ENCODE results near the gene KRTAP12-3.
"Not testable (repeated sequence)": the region's sequence is repeated elsewhere in the genome, so short reads cannot be mapped to it uniquely, and the experiment has no call there.

Gene KRTAP12-3

GRCh38 chr21:44653656-44654575 lies 3.8 kb upstream of the KRTAP12-3 start:
- DNase-seq = peak; percentile 93

DNA sequence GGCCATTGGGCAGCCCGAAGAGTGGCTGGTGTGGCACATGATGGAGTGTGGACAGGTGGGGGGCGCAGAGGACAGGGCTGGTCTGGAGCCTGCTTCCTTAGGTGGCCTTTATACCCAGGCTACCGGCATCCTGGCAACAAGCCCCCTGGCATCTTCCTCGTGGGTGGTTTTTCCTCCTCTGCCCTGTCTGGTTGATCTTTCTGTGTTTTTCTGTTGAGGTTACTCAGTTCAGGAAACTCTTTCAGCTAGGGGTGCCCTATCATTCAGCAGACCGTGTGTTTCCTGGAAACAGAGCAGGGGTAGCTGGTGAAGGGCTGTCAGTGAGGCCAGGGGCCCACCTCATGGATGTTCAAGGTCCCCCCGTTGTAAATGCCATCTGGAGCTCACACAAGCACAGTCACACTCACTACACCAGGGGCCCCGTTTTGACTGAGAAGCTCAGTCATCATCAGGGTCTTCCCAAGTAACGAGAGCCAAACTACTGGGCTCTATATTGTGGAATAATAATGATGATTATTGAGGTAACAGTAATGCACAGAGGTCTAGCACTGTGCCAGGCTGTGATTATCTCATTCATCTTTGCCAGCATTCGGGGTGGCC lies 3.1 kb upstream of the KRTAP12-3 start, which contains the start of gene KRTAP12-4:
Gene KRTAP12-4, minus strand, starts transcription at position 84 of the 600 bp plus-strand sequence. Its CDS starts 45 bp downstream, at position 39.
- DNase-seq = no peak

DNA sequence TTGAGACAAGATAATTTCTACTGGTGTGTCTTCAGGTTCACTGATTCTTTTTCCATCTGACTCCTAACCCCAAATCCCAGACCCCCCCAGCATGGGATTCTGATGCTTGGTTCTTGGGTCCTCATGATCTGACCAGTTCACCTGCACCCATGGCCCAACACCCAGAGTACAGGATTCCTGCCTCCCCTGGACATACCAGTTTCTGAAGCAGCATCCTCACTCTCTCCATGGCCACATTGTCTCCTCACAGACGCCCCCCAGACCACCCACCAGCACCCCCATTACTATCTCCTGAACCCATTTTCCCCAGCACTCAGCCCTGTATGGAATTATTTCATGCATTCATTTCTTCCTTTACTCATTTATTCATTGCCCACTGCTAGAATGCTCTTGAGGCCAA lies 864 bp upstream of the KRTAP12-3 start:
- no peak for DNase-seq

- no peak for DNase-seq
These were observed 794 bp downstream of the KRTAP12-3 start for GRCh38 chr21:44658541-44658910.

DNA sequence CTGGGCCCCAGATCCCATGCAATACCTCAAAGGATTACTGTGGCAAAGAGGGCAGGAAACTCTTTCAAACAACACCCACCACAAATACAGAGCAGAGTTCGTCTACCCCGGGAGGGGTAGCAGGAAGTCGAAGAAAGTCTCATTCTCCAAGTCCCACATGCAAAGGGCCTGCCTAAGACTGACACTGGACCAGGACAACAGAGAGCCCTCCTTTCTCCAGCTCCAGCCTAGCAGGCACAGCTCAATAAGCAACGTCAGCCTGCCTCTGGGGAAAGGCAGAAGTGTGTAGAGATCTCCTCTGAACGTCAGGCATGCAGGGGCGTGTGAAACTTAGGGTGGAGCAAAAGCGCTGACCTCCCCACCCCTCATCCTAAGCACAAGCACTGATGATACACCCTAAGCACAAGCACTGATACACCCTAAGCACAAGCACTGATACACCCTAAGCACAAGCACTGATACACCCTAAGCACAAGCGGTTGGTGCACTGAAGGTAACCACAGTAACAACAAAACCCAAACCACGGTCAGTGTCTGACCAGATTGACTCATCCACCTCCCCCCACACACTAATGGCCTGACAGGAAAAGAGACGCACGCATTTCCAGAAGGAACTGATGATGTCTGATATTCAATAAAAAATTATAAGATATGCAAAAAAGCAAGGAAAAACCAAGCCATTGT lies 1.3 kb downstream of the KRTAP12-3 start:
- no peak for DNase-seq

GRCh38 chr21:44661567-44661966 lies 3.8 kb downstream of the KRTAP12-3 start:
- not testable (repeated sequence) for DNase-seq

- no peak for DNase-seq
These were observed 7.0 kb downstream of the KRTAP12-3 start for GRCh38 chr21:44664691-44665090.

DNA sequence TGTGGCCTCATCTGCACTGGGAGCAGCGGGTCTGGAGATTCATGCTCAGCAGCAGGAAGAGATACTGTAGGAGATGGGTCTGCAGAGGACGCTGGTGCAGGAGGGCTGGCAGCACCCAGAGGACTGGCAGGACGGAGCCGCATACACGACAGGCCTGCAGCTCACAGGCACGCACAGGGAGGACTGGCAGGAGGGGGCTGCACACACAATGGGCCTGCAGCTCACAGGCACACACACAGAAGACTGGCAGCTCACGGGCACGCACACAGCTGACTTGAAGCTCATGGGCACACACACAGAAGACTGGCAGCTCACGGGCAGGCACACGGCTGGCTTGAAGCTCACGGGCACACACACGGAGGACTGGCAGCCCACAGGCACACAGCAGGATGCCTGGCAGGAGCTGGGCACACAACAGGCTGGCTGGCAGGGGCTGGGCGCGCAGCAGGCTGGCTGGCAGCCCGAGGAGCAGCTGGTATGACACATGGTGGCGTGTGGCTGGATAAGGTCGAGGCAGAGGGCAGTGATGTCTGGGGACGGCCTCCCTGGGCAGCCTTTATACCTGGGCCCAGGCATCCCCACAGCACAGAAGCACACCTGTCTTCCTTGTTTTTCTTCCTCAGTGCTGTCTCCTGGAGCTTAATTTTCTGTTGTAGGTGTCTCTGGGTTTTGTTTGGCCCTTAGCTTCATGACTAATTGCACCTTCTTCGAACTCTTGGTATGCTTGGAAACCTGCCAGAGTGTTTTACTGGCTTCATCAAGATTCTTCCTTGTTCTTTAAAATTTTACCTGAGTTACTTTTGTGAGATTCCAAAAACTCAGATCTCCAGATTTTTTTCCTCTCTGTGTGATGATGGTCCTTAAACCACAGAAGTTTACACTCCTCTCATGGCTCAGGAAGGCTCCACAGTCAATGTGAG lies 8.9 kb downstream of the KRTAP12-3 start, which contains the start of gene KRTAP12-2:
Gene KRTAP12-2, minus strand, starts transcription at position 527 of the 920 bp plus-strand sequence. Its CDS starts 41 bp downstream, at position 486.
- DNase-seq = peak; percentile 96

DNA sequence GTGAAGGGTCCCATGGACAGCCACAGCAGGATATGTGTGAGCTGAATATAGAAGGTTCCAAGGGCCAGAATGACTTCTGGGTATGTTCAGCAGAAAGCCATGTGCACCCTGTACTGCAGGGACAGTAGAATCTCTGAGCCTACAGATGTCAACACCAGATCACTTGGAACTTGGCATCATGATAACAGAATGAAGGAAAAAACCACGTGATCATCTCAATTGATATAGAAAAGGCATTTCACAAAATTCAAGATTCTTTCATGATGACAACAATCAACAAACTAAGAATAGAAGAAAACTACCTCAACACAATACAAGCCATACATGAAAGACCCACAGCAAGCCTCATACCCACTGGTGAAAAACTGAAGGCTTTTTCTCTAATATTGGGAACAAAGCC lies 9.9 kb downstream of the KRTAP12-3 start:
- DNase-seq = no peak

- no peak for DNase-seq
These were observed 13.1 kb downstream of the KRTAP12-3 start for GRCh38 chr21:44670642-44671432.

GRCh38 chr21:44671911-44672310 lies 14.2 kb downstream of the KRTAP12-3 start:
- no peak for DNase-seq

DNA sequence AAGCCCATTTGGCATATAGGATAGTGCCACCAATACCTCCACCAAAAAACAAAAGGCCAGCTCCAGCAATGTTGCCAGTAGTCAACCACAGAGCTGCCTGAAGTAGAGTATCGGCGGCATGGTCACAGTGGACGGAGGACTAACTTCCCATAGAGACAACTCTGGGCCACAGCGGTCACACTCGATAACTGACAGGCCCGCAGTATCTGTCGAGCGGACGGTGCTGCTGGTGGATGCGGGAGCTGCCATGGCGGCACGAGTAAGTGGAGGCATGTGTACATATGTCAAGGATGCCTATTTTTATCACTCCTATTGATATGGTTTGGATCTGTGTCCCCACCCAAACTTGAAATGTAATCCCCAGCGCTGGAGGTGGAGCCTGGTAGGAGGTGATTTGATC lies 20.1 kb downstream of the KRTAP12-3 start:
- DNase-seq = no peak

DNA sequence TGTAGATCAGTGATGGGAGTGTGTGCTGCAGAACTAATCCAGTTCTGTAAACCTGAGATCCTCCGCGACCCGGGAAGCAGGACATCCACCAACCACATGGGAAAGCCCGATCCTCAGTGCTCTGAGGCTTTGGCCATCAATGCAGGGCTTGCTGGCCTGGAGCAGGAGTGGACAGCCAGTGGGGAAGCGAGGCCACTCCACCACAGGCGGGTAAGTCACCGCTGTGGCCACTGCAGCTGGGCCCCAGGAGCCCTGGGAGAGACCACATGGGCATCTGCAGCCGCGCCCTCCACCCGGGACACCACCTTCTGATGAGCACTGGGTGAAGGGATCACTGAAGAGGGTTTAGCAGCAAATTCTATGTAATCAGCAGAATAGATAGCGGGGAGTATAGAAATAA lies 23.4 kb downstream of the KRTAP12-3 start:
- no peak for DNase-seq

DNA sequence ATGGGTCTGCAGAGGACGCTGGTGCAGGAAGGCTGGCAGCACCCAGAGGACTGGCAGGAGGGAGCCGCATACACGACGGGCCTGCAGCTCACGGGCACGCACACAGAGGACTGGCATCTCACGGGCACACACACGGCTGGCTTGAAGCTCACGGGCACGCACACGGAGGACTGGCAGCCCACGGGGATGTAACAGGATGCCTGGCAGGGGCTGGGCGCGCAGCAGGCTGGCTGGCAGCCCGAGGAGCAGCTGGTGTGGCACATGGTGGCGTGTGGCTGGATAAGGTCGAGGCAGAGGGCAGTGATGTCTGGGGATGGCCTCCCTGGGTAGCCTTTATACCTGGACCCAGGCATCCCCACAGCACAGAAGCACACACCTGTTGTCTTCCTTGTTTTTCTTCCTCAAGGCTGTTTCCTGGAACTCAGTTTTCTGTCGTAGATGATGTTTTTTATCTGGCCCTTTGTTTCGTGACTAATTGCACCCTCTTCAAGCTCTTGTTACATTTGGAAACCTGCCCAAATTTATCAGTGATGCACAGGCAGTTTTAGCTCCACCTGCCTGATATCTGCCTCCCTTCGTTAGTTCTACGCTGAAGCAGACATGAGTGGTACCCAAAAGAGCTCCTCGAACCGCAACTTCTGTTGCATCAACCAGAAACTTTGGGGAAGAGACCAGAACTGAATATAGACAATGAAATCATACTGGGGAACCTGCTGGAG lies 24.3 kb downstream of the KRTAP12-3 start, which contains the start of gene KRTAP12-1:
Gene KRTAP12-1, minus strand, starts transcription at position 303 of the 719 bp plus-strand sequence. Its CDS starts 40 bp downstream, at position 263.
- DNase-seq = peak; percentile 98

DNA sequence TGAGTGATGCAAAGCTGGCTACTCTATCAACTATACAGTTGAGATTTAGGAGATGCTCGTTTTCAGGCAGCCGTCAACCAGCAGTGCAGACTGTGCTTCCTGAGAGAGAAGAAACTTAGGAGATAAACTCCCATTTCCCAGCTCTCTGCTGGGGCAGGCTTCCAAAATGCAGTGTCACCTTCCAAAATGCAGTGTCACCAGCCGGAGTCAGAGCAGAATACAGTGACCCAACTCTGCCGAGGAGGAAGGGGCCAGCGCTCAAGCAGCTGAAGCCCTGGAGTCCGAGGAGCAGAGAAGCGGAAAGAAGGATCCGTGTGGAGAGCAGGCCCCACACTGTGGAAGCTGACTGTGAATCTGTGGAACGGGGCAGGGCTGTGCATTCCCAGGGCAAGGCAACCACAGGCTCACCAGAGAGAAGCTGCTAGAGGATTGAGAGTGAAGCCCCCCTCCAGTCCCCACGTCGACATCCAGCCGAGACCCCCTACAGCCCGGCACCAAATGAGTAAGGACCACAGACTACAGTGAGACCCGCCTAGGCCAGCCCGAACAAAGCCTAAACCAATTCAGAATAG lies 24.9 kb downstream of the KRTAP12-3 start:
- DNase-seq = no peak

DNA sequence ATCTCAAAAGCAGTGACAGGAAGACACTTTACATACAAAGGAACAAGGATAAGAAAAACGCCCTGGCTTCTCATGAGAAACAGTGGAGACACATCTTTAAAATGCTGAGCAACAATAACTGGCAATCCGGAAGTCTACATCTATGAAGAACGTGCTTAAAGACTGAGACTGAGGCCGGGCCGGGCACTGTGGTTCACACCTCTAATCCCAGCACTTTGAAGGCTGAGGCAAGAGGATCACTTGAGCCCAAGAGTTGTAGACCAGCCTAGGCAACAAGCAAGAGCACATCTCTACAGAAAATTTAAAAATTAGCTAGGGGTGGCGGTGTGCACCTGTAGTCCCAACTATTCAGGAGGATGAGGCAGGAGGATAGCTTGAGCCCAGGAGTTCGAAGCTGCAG lies 26.3 kb downstream of the KRTAP12-3 start:
- no peak for DNase-seq

GRCh38 chr21:44684483-44684882 lies 26.8 kb downstream of the KRTAP12-3 start:
- no peak for DNase-seq

- not testable (repeated sequence) for DNase-seq
These were observed 27.3 kb downstream of the KRTAP12-3 start for GRCh38 chr21:44685050-44685449.

GRCh38 chr21:44686000-44686781 lies 28.5 kb downstream of the KRTAP12-3 start:
- no peak for DNase-seq

All from NCI-H69 (cell line).